Psoas muscle (tissue), 8 donors: Measurements from ENCODE around the gene TLX1. TPM values are rescaled to one million over a fixed set of nuclear protein-coding genes. Genes with fewer than 3 reads are reported as not detected.
A peak's percentile ranks its signal among the peaks of the same experiment; 100 is the strongest.

Experiments used
- ATAC-seq, 4 donors: fragments of 200-7000 bp; cut with Tn5 transposase; one replicate each; pipeline ENCODE4 v1.9.1; 2020; ENCODE audit warnings: moderate library complexity in 3 of 4, mild to moderate bottlenecking in 2 of 4
- DNase-seq, 2 donors: peaks; one replicate each; pipeline ENCODE4 v3.0.0-alpha.2; 2020
- H3K27ac ChIP-seq: fragments of 200-600 bp; one replicate; pipeline ENCODE4 v1.8.0; 2022
- H3K27me3 ChIP-seq, 3 donors: fragments of 200-600 bp in 1 of 3; one replicate each; pipeline versions ENCODE4 v1.6.1 to v1.8.0; 2013 to 2022; ENCODE audit warnings: low read length in 2 of 3, mild to moderate bottlenecking in 2 of 3, moderate library complexity in 1 of 3; ENCODE audit not compliant: insufficient read depth in 3 of 3
- H3K36me3 ChIP-seq, 2 donors: fragments of 200-600 bp in 1 of 2; one replicate each; pipeline versions ENCODE4 v1.6.1 to v1.8.0; 2013 to 2022; ENCODE audit warnings: low read depth in 1 of 2, mild to moderate bottlenecking in 1 of 2, moderate library complexity in 1 of 2; ENCODE audit not compliant: insufficient read depth in 1 of 2
- H3K4me1 ChIP-seq: fragments of 200-600 bp; one replicate; pipeline ENCODE4 v1.8.0; 2022
- H3K4me3 ChIP-seq: fragments of 200-600 bp; one replicate; pipeline ENCODE4 v1.8.0; 2022; ENCODE audit warnings: mild to moderate bottlenecking
- H3K9me3 ChIP-seq: fragments of 200-600 bp; one replicate; pipeline ENCODE4 v1.8.0; 2022
- CTCF ChIP-seq: fragments of 200-600 bp; IDR thresholded peaks from one replicate; pipeline ENCODE4 v1.8.0; 2022; ENCODE audit warnings: antibody characterized with exemption
- WGBS, 3 donors: extraction: QIAGEN DNeasy Blood & Tissue Kit; methylation state at CpG; one replicate each; pipeline versions ENCODE4 v1.1.6 to v1.1.7; 2013; 5-methylcytosine and 5-hydroxymethylcytosine counted together
- intact Hi-C, 2 donors: fragments of 100-400 bp; cut with DNase I; formaldehyde crosslinking; loops; one replicate each; pipeline versions ENCODE4 v1.11.0 to v1.14.2; 2022
- polyA plus RNA-seq, 3 donors: library from polyadenylated mRNA; stranded (reverse); fragments of 200-250 nt; gene quantifications; one replicate each; pipeline ENCODE4 v1.2.3, GENCODE V29; 2013
- total RNA-seq, 4 donors: library from RNA; stranded (reverse); fragmentation: NEBNext Ultra II Directional in 2 of 4; extraction: Animal tissue kit (Norgen Biotek cat#: 25700) in 2 of 4; gene quantifications; one replicate each; pipeline versions ENCODE4 v1.2.1 to v1.2.4, GENCODE V29; 2021 to 2023
- donor health status: healthy with polysubstance abuse.
- donor health status: DM: no; HTN: no; CAD: no; lungs with moderate emphysema.
- donor health status: Bipolar disorder and iron deficiency.
- donor health status: healthy.
- donor health status: DM: yes; HTN: yes; CAD: no.
- donor health status: DM: no; HTN: no; CAD: no.
- donor health status: DM: no; HTN: no; CAD: no.
- donor health status: DM: yes; HTN: yes; CAD: no.

TLX1 gene
- total and polyA plus RNA-seq, 7 donors, result not detected

GRCh38 chr10:101131962-101132635 lies 999 bp downstream of the TLX1 start:
- no peak for DNase-seq
- no peaks in the 10 kb centered on the region for H3K9me3 ChIP-seq
- intact Hi-C loops, result no loop called here
- 7 to 10% (median 8%) methylated on average over 31 to 39 of the region's 39 CpGs for WGBS, 3 donors
- no peaks in the 10 kb centered on the region for H3K36me3 ChIP-seq
- H3K4me1 ChIP-seq, result peaks cover 13% of the 10 kb centered on the region
- no peak overlapping the region for H3K27ac ChIP-seq
- peaks cover 0 to 96% (median 52%) of the 10 kb centered on the region in 3 donors for H3K27me3 ChIP-seq
- peak overlapping the region; percentile 64 for H3K4me3 ChIP-seq
- ATAC-seq, result peak in 1 of 4 donors; percentile 13
- TF ChIP-seq CTCF, result no peak

- Histone ChIP-seq H3K27me3 (peaks cover 0 to 95% (median 54%) of the 10 kb centered on the region in 3 donors), H3K4me3 (no peak overlapping the region), H3K9me3 (no peaks in the 10 kb centered on the region), H3K27ac (no peak overlapping the region), H3K36me3 (no peaks in the 10 kb centered on the region), H3K4me1 (peaks cover 13% of the 10 kb centered on the region)
- WGBS, 3 donors, result 23 to 38% (median 34%) methylated on average over 23 to 24 of the region's 24 CpGs
- intact Hi-C loops, result no loop called here
- DNase-seq (no peak), ATAC-seq (no peak)
- no peak for TF ChIP-seq CTCF
These were observed 1.8 kb downstream of the TLX1 start for GRCh38 chr10:101132636-101133473.

GRCh38 chr10:101133489-101134298 lies 2.6 kb downstream of the TLX1 start:
- intact Hi-C loops, result no loop called here
- H3K4me3 ChIP-seq, result peak overlapping the region; percentile 52
- peaks cover 0 to 95% (median 54%) of the 10 kb centered on the region in 3 donors for H3K27me3 ChIP-seq

More at GRCh38 chr10:101133489-101134298, 2.6 kb downstream of the TLX1 start:
- no peak for TF ChIP-seq CTCF
- Histone ChIP-seq H3K27ac (no peak overlapping the region), H3K9me3 (no peaks in the 10 kb centered on the region), H3K36me3 (no peaks in the 10 kb centered on the region), H3K4me1 (peaks cover 13% of the 10 kb centered on the region)
- 24 to 39% (median 26%) methylated on average over 37 to 54 of the region's 54 CpGs for WGBS, 3 donors
- ATAC-seq (no peak), DNase-seq (no peak)
